ENCODE results near the gene SCGB2B2. TPM values are rescaled to one million over a fixed set of nuclear protein-coding genes. Genes with fewer than 3 reads are reported as not detected.
A peak's percentile ranks its signal among the peaks of the same experiment; 100 is the strongest.

SCGB2B2 gene
- total RNA-seq, result 1 to 10 TPM; 4.3 to 8.3 (median 6.6) TPM

GRCh38 chr19:34676697-34677385 lies at the start of gene SCGB2B2:
Gene SCGB2B2 (minus strand): TSS chr19:34677159. CDS start chr19:34594563, 82,596 bp downstream.
- peak within 1 kb of the TSS; percentile 83 for H3K4me3 ChIP-seq (ENCODE audit: low read depth, poor library complexity, severe bottlenecking)
- intact Hi-C loops (cut with DNase I; ENCODE audit: low total_unique reads), result no loop called here
- no peak for TF ChIP-seq POLR2A (IDR thresholded peaks at IDR 0.05)
- TF ChIP-seq CTCF (IDR thresholded peaks at IDR 0.05), result no peak
- 6% methylated on average over 26 of the region's 26 CpGs for WGBS, 2 donors
- peak in 1 of 2 donors; percentile 54 for DNase-seq (ENCODE audit: low spot score in 2 of 2)

GRCh38 chr19:34725400-34725799 lies 48.4 kb upstream of the SCGB2B2 start:
- no peak for DNase-seq (ENCODE audit: low spot score in 2 of 2)
- TF ChIP-seq POLR2A (IDR thresholded peaks at IDR 0.05) (no peak), CTCF (IDR thresholded peaks at IDR 0.05) (no peak)
- 29 to 30% methylated on average over 6 of the region's 6 CpGs for WGBS, 2 donors
- intact Hi-C loops (cut with DNase I; ENCODE audit: low total_unique reads), result no loop called here
- no peak overlapping the region for H3K4me3 ChIP-seq (ENCODE audit: low read depth, poor library complexity, severe bottlenecking)

- DNase-seq (ENCODE audit: low spot score in 2 of 2), result no peak
- intact Hi-C loops (cut with DNase I; ENCODE audit: low total_unique reads), result no loop called here
- no peak overlapping the region for H3K4me3 ChIP-seq (ENCODE audit: low read depth, poor library complexity, severe bottlenecking)
- no peak for TF ChIP-seq POLR2A (IDR thresholded peaks at IDR 0.05)
- no peak for TF ChIP-seq CTCF (IDR thresholded peaks at IDR 0.05)
- WGBS, 2 donors, result 49 to 53% methylated on average over 11 of the region's 11 CpGs
Observed at GRCh38 chr19:34722353-34722752, 45.4 kb upstream of the SCGB2B2 start.

GRCh38 chr19:34715357-34715756 lies 38.4 kb upstream of the SCGB2B2 start:
- intact Hi-C loops (cut with DNase I; ENCODE audit: low total_unique reads), result loop anchor here (10.0 kb wide), 2 partner anchors 81 to 941 kb away; no protein-coding TSS in a partner anchor
- TF ChIP-seq CTCF (IDR thresholded peaks at IDR 0.05), result no peak
- no peak for TF ChIP-seq POLR2A (IDR thresholded peaks at IDR 0.05)
- no peak for DNase-seq (ENCODE audit: low spot score in 2 of 2)
- no peak overlapping the region for H3K4me3 ChIP-seq (ENCODE audit: low read depth, poor library complexity, severe bottlenecking)

- intact Hi-C loops (cut with DNase I; ENCODE audit: low total_unique reads), result loop anchor here (5.0 to 10.0 kb wide), 3 partner anchors 78 to 938 kb away; no protein-coding TSS in a partner anchor
- no peak for DNase-seq (ENCODE audit: low spot score in 2 of 2)
- TF ChIP-seq POLR2A (IDR thresholded peaks at IDR 0.05), result no peak
- no peak for TF ChIP-seq CTCF (IDR thresholded peaks at IDR 0.05)
- H3K4me3 ChIP-seq (ENCODE audit: low read depth, poor library complexity, severe bottlenecking), result no peak overlapping the region
- 82 to 89% methylated on average over 2 of the region's 2 CpGs for WGBS, 2 donors
Observed at GRCh38 chr19:34713262-34713637, 36.3 kb upstream of the SCGB2B2 start.

Data from lower leg skin (tissue), 4 donors.